B cell (primary cell): Measurements from ENCODE around the gene PUM1. TPM values are rescaled to one million over a fixed set of nuclear protein-coding genes. Genes with fewer than 3 reads are reported as not detected.

Source experiments
- ATAC-seq: fragments of 200-7000 bp; cut with Tn5 transposase; one replicate; pipeline ENCODE4 v1.10.0; 2021; ENCODE audit warnings: low read depth, mild to moderate bottlenecking, moderate number of reproducible peaks, moderate library complexity
- CTCF ChIA-PET: fragments of 350-600 bp; sonication (Branson Sonifier 250); formaldehyde crosslinking; loops from one replicate; lab custom pipeline; 2021; ENCODE audit warnings: antibody characterized with exemption, inconsistent platforms; lab: Charles Lee
- POLR2A ChIA-PET: fragments of 350-600 bp; sonication (Branson Sonifier 250); formaldehyde crosslinking; loops from one replicate; lab custom pipeline; 2021; ENCODE audit warnings: antibody characterized with exemption; lab: Charles Lee
- DNase-seq: peaks from one replicate; pipeline ENCODE4 v3.0.0; 2013
- H2AFZ ChIP-seq: 2 replicates; pipeline ENCODE4 v1.6.1; 2012; ENCODE audit warnings: mild to moderate bottlenecking, low read depth, low read length; ENCODE audit not compliant: insufficient read depth, poor library complexity, severe bottlenecking
- H3K27ac ChIP-seq, 2 donors: 1 replicate in 1 of 2; 2 replicates in 1 of 2; pipeline ENCODE4 v1.5.1; 2012 to 2013; ENCODE audit warnings: low read length in 2 of 2, mild to moderate bottlenecking in 2 of 2, moderate library complexity in 1 of 2
- H3K27me3 ChIP-seq, 4 experiments: fragments of 200-600 bp in 1 of 4; sonication (generic) in 1 of 4; replicated peaks in 1 of 4; 1 replicate in 2 of 4; 2 replicates in 2 of 4; pipeline versions ENCODE4 v1.6.1 to v1.7.0; 2013 to 2016; ENCODE audit warnings: low read length in 3 of 4, mild to moderate bottlenecking in 2 of 4, mixed read lengths in 1 of 4, moderate library complexity in 1 of 4; ENCODE audit not compliant: insufficient read depth in 4 of 4, control insufficient read depth in 3 of 4; ENCODE audit errors: control extremely low read depth in 1 of 4
- H3K36me3 ChIP-seq, 2 experiments: replicated peaks in 1 of 2; 1 replicate in 1 of 2; 2 replicates in 1 of 2; pipeline versions ENCODE4 v1.6.1 to v1.7.1; 2013; ENCODE audit warnings: low read length in 1 of 2; ENCODE audit not compliant: insufficient read depth in 2 of 2, control insufficient read depth in 1 of 2; ENCODE audit errors: control extremely low read depth in 1 of 2, extremely low read depth in 1 of 2
- H3K4me1 ChIP-seq, 2 donors: fragments of 200-600 bp in 1 of 2; sonication (generic) in 1 of 2; 1 replicate in 1 of 2; 2 replicates in 1 of 2; pipeline versions ENCODE4 v1.5.1 to v1.6.1; 2013 to 2017; ENCODE audit warnings: low read length in 2 of 2; ENCODE audit not compliant: control insufficient read depth in 2 of 2, insufficient read depth in 2 of 2
- H3K4me2 ChIP-seq: replicated peaks from 2 replicates; pipeline ENCODE3; 2012; ENCODE audit warnings: mild to moderate bottlenecking, low read depth, low read length; ENCODE audit not compliant: poor library complexity, severe bottlenecking
- H3K4me3 ChIP-seq, 5 experiments: fragments of 200-600 bp in 1 of 5; sonication (generic) in 1 of 5; 1 replicate in 3 of 5; 2 replicates in 2 of 5; pipeline versions ENCODE4 v1.5.1 to v1.7.0; 2011 to 2016; ENCODE audit warnings: low read length in 4 of 5, mild to moderate bottlenecking in 4 of 5, low read depth in 2 of 5, control low read depth in 1 of 5, moderate library complexity in 1 of 5; ENCODE audit not compliant: insufficient read depth in 1 of 5; ENCODE audit errors: control extremely low read depth in 1 of 5, extremely low read depth in 1 of 5
- H3K79me2 ChIP-seq: fragments of 200-600 bp; sonication (generic); one replicate; pipeline ENCODE4 v1.6.0; 2016; ENCODE audit warnings: low read length; ENCODE audit not compliant: control insufficient read depth, insufficient read depth
- H3K9ac ChIP-seq: fragments of 200-600 bp; sonication (generic); 2 replicates; pipeline ENCODE4 v1.6.1; 2017; ENCODE audit warnings: mild to moderate bottlenecking, low read length, moderate library complexity
- H3K9me3 ChIP-seq, 3 donors: one replicate each; pipeline versions ENCODE4 v1.6.1 to v1.7.1; 2013; ENCODE audit warnings: low read length in 2 of 3; ENCODE audit not compliant: control insufficient read depth in 2 of 3, insufficient read depth in 1 of 3; ENCODE audit errors: control extremely low read depth in 1 of 3
- H4K20me1 ChIP-seq: 2 replicates; pipeline ENCODE4 v1.6.0; 2012; ENCODE audit warnings: mild to moderate bottlenecking, low read length; ENCODE audit not compliant: insufficient read depth, control insufficient read depth, poor library complexity, severe bottlenecking
- H3K27ac Mint-ChIP-seq: one replicate; pipeline ENCODE4 v1.8.0; 2021; ENCODE audit warnings: mixed read lengths
- H3K27me3 Mint-ChIP-seq: one replicate; pipeline ENCODE4 v1.8.0; 2021; ENCODE audit warnings: mixed read lengths
- H3K4me1 Mint-ChIP-seq: one replicate; pipeline ENCODE4 v1.8.0; 2021; ENCODE audit warnings: mixed read lengths
- H3K4me3 Mint-ChIP-seq: one replicate; pipeline ENCODE4 v1.8.0; 2021; ENCODE audit warnings: mixed read lengths
- H3K9me3 Mint-ChIP-seq: one replicate; pipeline ENCODE4 v1.8.0; 2022; ENCODE audit warnings: mixed read lengths; ENCODE audit not compliant: insufficient read depth
- CTCF ChIP-seq: fragments of 200-600 bp; IDR thresholded peaks from one replicate; pipeline ENCODE4 v1.8.0; 2022; ENCODE audit warnings: antibody characterized with exemption, mild to moderate bottlenecking
- EZH2 ChIP-seq: IDR thresholded peaks from 2 replicates; pipeline ENCODE4 v1.6.1; 2012; ENCODE audit warnings: borderline replicate concordance, low read depth, mild to moderate bottlenecking, moderate library complexity, low read length; ENCODE audit not compliant: insufficient read depth, poor library complexity, severe bottlenecking
- WGBS: methylation state at CpG from one replicate; pipeline ENCODE4 v1.1.5; 2013; ENCODE audit warnings: missing lambda C conversion rate; ENCODE audit not compliant: insufficient coverage; 5-methylcytosine and 5-hydroxymethylcytosine counted together
- intact Hi-C: fragments of 100-400 bp; cut with micrococcal nuclease; formaldehyde crosslinking; loops from one replicate; pipeline ENCODE4 v1.10.0; 2022
- polyA plus RNA-seq: library from polyadenylated mRNA; depleted of rRNA; stranded (reverse); fragments of >200 nt; gene quantifications from 2 replicates; pipeline ENCODE4 v1.2.3, GENCODE V29; 2012
- total RNA-seq, 2 donors: library from RNA; stranded (reverse); fragments of 120-200 nt in 1 of 2; gene quantifications; 1 replicate in 1 of 2; 2 replicates in 1 of 2; pipeline versions ENCODE4 v1.2.3 to v1.2.4, GENCODE V29; 2013 to 2022

PUM1 gene
- total and polyA plus RNA-seq, 2 donors (not counting 1 experiment from before 2014, with no cell fraction given) = 52.8 to 177 TPM

- H3K27me3 Mint-ChIP-seq = no peaks in the 10 kb centered on the region
- Histone ChIP-seq H3K27ac (no peak overlapping the region), H3K79me2 (no peaks in the 10 kb centered on the region), H2AFZ (no peak overlapping the region), H3K9ac (no peak overlapping the region), H3K9me3 (no peaks in the 10 kb centered on the region), H3K36me3 (peaks cover 2 to 60% of the 10 kb centered on the region in 2 experiments), H3K27me3 (no peaks in the 10 kb centered on the region), H3K4me2 (no peak overlapping the region), H3K4me1 (peaks cover 0 to 11% of the 10 kb centered on the region in 2 donors), H4K20me1 (peaks cover 14% of the 10 kb centered on the region), H3K4me3 (no peak overlapping the region)
- no peak for ATAC-seq
- no peak for TF ChIP-seq EZH2
- TF ChIP-seq CTCF = no peak
- 100% methylated on average over 1 of the region's 3 CpGs for WGBS
- CTCF ChIA-PET = interaction anchor here (0.9 to 8.4 kb wide), 3 partner anchors 23 to 132 kb away, joined by 3 to 129 read pairs (median 3); no protein-coding TSS in a partner anchor
- H3K4me3 Mint-ChIP-seq = no peak overlapping the region
- intact Hi-C loops = loop anchor here (10.0 kb wide), 1 partner anchor 1700 kb away; the partner anchor contains the start of genes MECR and PTPRU
- peaks cover 23% of the 10 kb centered on the region for H3K4me1 Mint-ChIP-seq
- H3K27ac Mint-ChIP-seq = peak overlapping the region; percentile 54
- DNase-seq = no peak
- POLR2A ChIA-PET = no interaction called here
- H3K9me3 Mint-ChIP-seq = no peaks in the 10 kb centered on the region
Measured at GRCh38 chr1:30934613-30935012, 130.9 kb downstream of the PUM1 start.

DNA sequence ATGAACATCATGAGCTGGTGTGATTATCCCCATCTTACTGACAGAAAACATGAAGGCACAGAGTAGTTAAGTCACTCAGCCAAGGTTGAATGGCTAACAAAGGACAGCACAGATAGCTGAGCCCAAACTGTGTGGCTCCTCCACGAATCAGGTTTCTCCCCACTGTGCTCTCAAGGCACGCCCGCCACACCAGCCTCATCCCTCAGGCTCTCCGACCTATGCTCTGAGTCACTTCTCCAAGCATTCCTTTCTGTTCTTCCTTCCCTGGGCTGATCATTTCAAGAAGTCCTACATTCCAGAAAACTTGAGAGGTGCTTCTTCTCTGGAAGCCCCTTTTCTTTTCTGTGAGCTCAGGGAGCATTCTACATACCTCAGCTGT lies 131.7 kb downstream of the PUM1 start:
- no peak for TF ChIP-seq EZH2
- TF ChIP-seq CTCF = no peak
- Histone ChIP-seq H4K20me1 (peaks cover 14% of the 10 kb centered on the region), H3K9ac (no peak overlapping the region), H3K4me2 (no peak overlapping the region), H3K27me3 (no peaks in the 10 kb centered on the region), H3K27ac (no peak overlapping the region), H3K4me3 (no peak overlapping the region), H3K36me3 (peaks cover 2 to 52% of the 10 kb centered on the region in 2 experiments), H3K9me3 (no peaks in the 10 kb centered on the region), H2AFZ (no peak overlapping the region), H3K79me2 (no peaks in the 10 kb centered on the region), H3K4me1 (peaks cover 0 to 11% of the 10 kb centered on the region in 2 donors)
- no peak overlapping the region for H3K27ac Mint-ChIP-seq
- ChIA-PET POLR2A (no interaction called here), CTCF (interaction anchor here (0.7 to 8.4 kb wide), 5 partner anchors 20 to 152 kb away, joined by 3 to 129 read pairs (median 3); no protein-coding TSS in a partner anchor)
- H3K27me3 Mint-ChIP-seq = no peaks in the 10 kb centered on the region
- DNase-seq (no peak), ATAC-seq (no peak)
- H3K4me3 Mint-ChIP-seq = no peak overlapping the region
- 100% methylated on average over 4 of the region's 4 CpGs for WGBS
- H3K9me3 Mint-ChIP-seq = no peaks in the 10 kb centered on the region
- H3K4me1 Mint-ChIP-seq = peaks cover 23% of the 10 kb centered on the region
- intact Hi-C loops = loop anchor here (10.0 kb wide), 1 partner anchor 1699 kb away; the partner anchor contains the start of genes MECR and PTPRU
